Measurements from ENCODE around the gene DVL1.

Gene DVL1

GRCh38 chr1:1354271-1355247 lies 5.3 kb upstream of the DVL1 start:
- Histone ChIP-seq H3K4me1 (ENCODE audit: insufficient read depth, low read length) (peaks cover 11% of the 10 kb centered on the region), H3K9me3 (ENCODE audit: control insufficient read depth, insufficient read depth, low read length) (no peaks in the 10 kb centered on the region), H3K9ac (ENCODE audit: low read depth, low read length) (peak overlapping the region; percentile 1), H3K36me3 (ENCODE audit: insufficient read depth, low read length) (no peaks in the 10 kb centered on the region)

- H3K36me3 ChIP-seq (ENCODE audit: insufficient read depth, low read length) = no peaks in the 10 kb centered on the region
- peak overlapping the region; percentile 1; the same call in 1 of the 2 replicates for H3K9ac ChIP-seq (ENCODE audit: low read depth, low read length)
- peaks cover under 1% of the 10 kb centered on the region; the same call in 1 of the 2 replicates for H3K4me1 ChIP-seq (ENCODE audit: insufficient read depth, low read length)
- no peaks in the 10 kb centered on the region for H3K9me3 ChIP-seq (ENCODE audit: control insufficient read depth, insufficient read depth, low read length)
Measured at GRCh38 chr1:1353389-1354151, 4.4 kb upstream of the DVL1 start.

GRCh38 chr1:1352786-1353388 lies 3.7 kb upstream of the DVL1 start:
- Histone ChIP-seq H3K9me3 (ENCODE audit: control insufficient read depth, insufficient read depth, low read length) (no peaks in the 10 kb centered on the region), H3K36me3 (ENCODE audit: insufficient read depth, low read length) (no peaks in the 10 kb centered on the region), H3K4me1 (ENCODE audit: insufficient read depth, low read length) (no peaks in the 10 kb centered on the region; the same call in 1 of the 2 replicates), H3K9ac (ENCODE audit: low read depth, low read length) (no peak overlapping the region)

GRCh38 chr1:1351511-1352427 lies 2.6 kb upstream of the DVL1 start:
- Histone ChIP-seq H3K9me3 (ENCODE audit: control insufficient read depth, insufficient read depth, low read length) (no peaks in the 10 kb centered on the region), H3K36me3 (ENCODE audit: insufficient read depth, low read length) (no peaks in the 10 kb centered on the region), H3K4me1 (ENCODE audit: insufficient read depth, low read length) (no peaks in the 10 kb centered on the region; the same call in 1 of the 2 replicates), H3K9ac (ENCODE audit: low read depth, low read length) (no peak overlapping the region; the same call in 1 of the 2 replicates)

GRCh38 chr1:1348420-1349255 lies 580 bp downstream of the DVL1 start:
- no peaks in the 10 kb centered on the region for H3K36me3 ChIP-seq (ENCODE audit: insufficient read depth, low read length)
- no peaks in the 10 kb centered on the region; the same call in 1 of the 2 replicates for H3K4me1 ChIP-seq (ENCODE audit: insufficient read depth, low read length)
- no peaks in the 10 kb centered on the region for H3K9me3 ChIP-seq (ENCODE audit: control insufficient read depth, insufficient read depth, low read length)
- peak overlapping the region; percentile 76 for H3K9ac ChIP-seq (ENCODE audit: low read depth, low read length)

- Histone ChIP-seq H3K4me1 (ENCODE audit: insufficient read depth, low read length) (no peaks in the 10 kb centered on the region; the same call in 1 of the 2 replicates), H3K36me3 (ENCODE audit: insufficient read depth, low read length) (no peaks in the 10 kb centered on the region), H3K9me3 (ENCODE audit: control insufficient read depth, insufficient read depth, low read length) (no peaks in the 10 kb centered on the region), H3K9ac (ENCODE audit: low read depth, low read length) (peak overlapping the region; percentile 76; the same call in 1 of the 2 replicates)
Measured at GRCh38 chr1:1347663-1348419, 1.4 kb downstream of the DVL1 start.

GRCh38 chr1:1347026-1347595 lies 2.1 kb downstream of the DVL1 start:
- no peaks in the 10 kb centered on the region for H3K9me3 ChIP-seq (ENCODE audit: control insufficient read depth, insufficient read depth, low read length)
- peak overlapping the region; percentile 76; the same call in 1 of the 2 replicates for H3K9ac ChIP-seq (ENCODE audit: low read depth, low read length)
- no peaks in the 10 kb centered on the region for H3K36me3 ChIP-seq (ENCODE audit: insufficient read depth, low read length)
- no peaks in the 10 kb centered on the region; the same call in 1 of the 2 replicates for H3K4me1 ChIP-seq (ENCODE audit: insufficient read depth, low read length)

GRCh38 chr1:1346501-1346890 lies 2.7 kb downstream of the DVL1 start:
- Histone ChIP-seq H3K9me3 (ENCODE audit: control insufficient read depth, insufficient read depth, low read length) (no peaks in the 10 kb centered on the region), H3K9ac (ENCODE audit: low read depth, low read length) (no peak overlapping the region), H3K36me3 (ENCODE audit: insufficient read depth, low read length) (0 out of 2 replicates have a peak, but pooled peaks cover under 1% of the 10 kb centered on the region), H3K4me1 (ENCODE audit: insufficient read depth, low read length) (no peaks in the 10 kb centered on the region)

- no peaks in the 10 kb centered on the region for H3K4me1 ChIP-seq (ENCODE audit: insufficient read depth, low read length)
- H3K9me3 ChIP-seq (ENCODE audit: control insufficient read depth, insufficient read depth, low read length) = no peaks in the 10 kb centered on the region
- H3K36me3 ChIP-seq (ENCODE audit: insufficient read depth, low read length) = 0 out of 2 replicates have a peak, but pooled peaks cover 6% of the 10 kb centered on the region
- H3K9ac ChIP-seq (ENCODE audit: low read depth, low read length) = no peak overlapping the region
Measured at GRCh38 chr1:1345860-1346500, 3.2 kb downstream of the DVL1 start.

GRCh38 chr1:1345384-1345783 lies 3.8 kb downstream of the DVL1 start:
- 0 out of 2 replicates have a peak, but pooled peaks cover 6% of the 10 kb centered on the region for H3K36me3 ChIP-seq (ENCODE audit: insufficient read depth, low read length)
- H3K9me3 ChIP-seq (ENCODE audit: control insufficient read depth, insufficient read depth, low read length) = no peaks in the 10 kb centered on the region
- no peaks in the 10 kb centered on the region for H3K4me1 ChIP-seq (ENCODE audit: insufficient read depth, low read length)
- no peak overlapping the region for H3K9ac ChIP-seq (ENCODE audit: low read depth, low read length)

GRCh38 chr1:1344655-1345361 lies 4.4 kb downstream of the DVL1 start:
- H3K9ac ChIP-seq (ENCODE audit: low read depth, low read length) = no peak overlapping the region; the same call in 1 of the 2 replicates
- no peaks in the 10 kb centered on the region for H3K4me1 ChIP-seq (ENCODE audit: insufficient read depth, low read length)
- H3K36me3 ChIP-seq (ENCODE audit: insufficient read depth, low read length) = 0 out of 2 replicates have a peak, but pooled peaks cover 6% of the 10 kb centered on the region
- H3K9me3 ChIP-seq (ENCODE audit: control insufficient read depth, insufficient read depth, low read length) = no peaks in the 10 kb centered on the region

Data from ES-I3 (cell line).